NCI-H82 treated with DMSO at 0.1 percent for 48 hours (cell line): ENCODE data around the gene C16orf74.

ENCODE experiments used
- DNase-seq: peaks from one replicate; lab custom pipeline; 2025; ENCODE audit not compliant: unreplicated experiment; lab: John Stamatoyannopoulos, UW

C16orf74 gene

DNA sequence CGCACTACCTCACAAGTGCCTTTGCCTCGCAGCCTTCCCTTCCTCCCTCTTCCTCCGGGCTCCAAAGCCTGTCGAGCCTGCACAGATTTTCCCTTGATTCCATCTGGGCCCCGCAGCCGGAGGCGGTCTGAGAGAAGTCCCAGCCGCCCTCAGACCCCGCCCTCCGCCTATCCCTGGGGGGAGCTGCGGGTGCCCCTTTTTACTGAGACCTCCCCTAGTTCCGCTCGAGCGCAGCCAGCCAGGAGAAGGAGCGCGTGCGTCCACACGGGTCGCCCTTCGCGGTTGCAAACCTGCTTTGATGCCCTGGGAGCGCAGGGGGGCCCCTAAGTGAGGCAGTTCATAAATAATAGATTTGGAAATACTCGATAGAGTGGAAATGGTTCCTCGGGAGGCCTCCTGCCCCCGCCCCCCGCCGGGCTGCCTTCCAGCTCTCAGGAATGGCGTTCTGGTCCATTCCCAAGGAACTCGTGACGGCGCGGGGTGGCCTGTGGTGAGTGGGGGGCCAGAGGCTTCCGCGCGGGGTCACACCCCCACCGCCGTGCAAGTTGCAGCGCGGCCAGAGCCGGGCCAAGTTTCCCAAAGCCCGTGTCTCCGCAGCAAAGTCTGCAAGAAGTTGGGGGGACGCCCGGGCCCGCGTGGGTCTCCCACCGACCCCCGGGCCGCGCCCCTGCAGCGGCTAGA is 610 bp downstream of the C16orf74 start:
- DNase-seq, result no peak

DNA sequence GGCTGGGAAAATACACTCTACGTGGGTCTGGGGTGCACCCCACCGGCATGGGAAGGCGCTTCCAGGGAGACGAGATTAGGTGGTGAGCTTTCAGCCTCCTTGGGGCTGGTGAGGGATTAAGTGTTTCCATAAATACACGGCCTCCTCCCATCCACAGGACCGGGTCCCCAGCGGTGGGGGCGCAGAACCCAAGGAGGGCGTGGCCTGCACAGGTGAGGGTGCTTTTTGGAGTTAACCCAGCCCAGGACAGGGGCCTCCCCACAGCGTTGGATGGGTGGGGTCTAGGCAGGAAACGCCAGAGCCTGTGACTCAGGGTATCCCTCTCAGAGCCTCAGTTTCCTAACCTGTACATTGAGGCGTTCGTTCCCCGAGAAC is 1.1 kb downstream of the C16orf74 start:
- DNase-seq, result no peak

DNA sequence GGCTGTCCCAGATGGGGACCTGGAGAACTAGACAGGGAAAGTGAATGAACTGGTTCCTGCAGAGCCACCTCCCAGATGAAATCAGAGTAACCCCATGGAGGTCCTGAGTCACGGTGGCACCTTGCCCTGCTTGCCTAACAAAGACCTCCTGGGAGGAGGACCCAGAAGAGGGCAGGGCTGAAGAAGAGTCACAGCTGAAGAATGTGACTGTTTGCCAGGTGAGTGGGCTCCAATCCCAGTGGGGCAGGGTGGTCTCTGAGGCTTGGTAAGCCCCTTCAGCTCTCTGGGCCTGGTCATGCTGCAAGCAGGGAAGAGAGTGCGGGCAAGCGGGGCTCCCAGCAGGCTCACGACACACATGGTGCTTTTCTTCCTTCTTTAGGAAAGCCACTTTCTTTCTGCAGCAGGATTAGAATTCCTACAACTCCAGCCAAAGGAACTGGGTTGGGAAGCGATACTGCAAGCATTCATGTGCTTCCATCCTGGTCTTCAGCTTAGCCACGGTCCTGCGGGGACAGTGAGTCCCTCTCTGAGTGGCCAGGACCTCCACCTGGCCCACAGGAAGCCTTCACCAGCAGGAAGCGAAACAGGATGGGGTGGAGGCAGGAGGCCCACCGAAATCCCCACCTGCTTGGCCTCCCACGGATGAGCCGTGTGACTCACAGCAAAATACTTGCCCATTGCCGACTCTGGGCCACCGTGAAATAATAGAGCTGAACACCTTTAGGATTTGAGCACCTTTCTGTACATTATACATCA is 4.3 kb downstream of the C16orf74 start:
- DNase-seq, result no peak

DNA sequence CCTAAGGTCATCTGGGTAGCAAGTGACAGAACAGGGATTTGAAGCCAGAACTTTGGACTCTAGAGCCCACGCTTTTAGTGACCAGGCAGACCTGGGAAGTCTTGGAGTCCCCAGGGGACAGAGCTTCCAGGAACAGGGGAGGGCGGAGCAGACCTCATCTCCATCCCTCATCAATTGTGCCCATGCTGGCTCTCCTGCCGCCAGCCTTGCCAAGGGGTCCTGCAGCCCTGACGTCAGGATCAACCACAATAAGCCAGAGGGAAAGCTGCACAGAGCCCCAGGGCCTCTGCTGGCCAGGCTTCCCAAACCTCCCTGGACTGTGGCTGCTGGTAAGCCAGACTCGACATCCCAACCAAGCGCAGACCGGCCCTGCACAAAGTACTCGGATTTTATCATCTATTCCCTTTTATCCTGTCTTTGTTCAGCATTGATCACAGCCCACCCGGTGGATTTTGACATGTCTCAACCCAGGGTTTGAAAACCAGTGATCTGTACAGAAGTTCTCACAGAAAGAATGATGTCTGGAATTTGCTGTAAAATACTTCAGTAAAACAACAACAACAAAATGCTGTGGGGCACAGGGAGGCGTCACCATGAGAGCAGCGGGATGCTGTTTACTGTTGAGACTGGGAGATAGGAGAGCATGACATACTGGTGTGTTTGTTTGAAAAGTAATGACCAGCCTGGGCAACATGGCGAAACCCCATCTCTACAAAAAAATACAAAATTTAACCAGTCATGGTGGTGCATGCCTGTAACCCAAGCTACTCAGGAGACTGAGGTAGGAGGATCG is 11.8 kb downstream of the C16orf74 start:
- no peak for DNase-seq

DNA sequence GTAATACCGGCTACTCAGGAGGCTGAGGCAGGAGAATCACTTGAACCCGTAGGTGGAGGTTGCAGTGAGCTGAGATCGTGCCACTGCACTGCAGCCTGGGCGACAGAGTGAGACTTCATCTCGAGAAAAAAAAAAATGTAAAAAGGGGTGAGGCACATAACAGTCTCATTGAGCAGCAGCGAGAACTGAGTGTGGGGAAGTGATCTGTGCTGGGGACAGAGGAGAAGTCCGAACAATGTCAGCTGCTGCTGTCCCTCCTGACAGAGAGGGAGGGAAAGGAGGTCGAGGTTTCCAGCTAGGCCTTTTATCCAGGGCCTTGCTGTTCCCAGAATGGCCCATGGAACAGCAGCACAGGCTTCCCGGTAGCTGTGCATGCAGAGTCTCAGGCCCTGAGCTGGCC is 14.0 kb downstream of the C16orf74 start:
- DNase-seq, result no peak

DNA sequence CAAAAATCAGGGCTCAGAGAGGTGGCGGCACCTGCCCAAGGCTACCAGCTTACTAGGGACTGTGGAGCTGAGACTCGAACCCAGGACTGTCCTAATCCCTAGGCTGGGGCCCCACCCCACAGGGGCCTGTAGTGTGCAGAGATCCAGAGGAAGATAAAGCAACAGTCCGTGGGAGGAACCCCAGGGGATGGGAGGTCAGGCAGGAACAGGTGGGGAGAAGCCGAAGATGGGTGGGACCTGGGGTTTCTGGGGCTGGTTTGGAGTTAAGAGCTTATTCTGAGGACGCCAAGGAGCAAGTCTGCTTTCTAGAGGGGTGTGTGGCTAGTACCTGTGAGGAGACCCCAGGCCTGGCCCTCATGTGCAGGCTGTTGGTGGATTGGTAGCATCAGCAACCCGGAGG is 14.9 kb downstream of the C16orf74 start:
- no peak for DNase-seq

DNA sequence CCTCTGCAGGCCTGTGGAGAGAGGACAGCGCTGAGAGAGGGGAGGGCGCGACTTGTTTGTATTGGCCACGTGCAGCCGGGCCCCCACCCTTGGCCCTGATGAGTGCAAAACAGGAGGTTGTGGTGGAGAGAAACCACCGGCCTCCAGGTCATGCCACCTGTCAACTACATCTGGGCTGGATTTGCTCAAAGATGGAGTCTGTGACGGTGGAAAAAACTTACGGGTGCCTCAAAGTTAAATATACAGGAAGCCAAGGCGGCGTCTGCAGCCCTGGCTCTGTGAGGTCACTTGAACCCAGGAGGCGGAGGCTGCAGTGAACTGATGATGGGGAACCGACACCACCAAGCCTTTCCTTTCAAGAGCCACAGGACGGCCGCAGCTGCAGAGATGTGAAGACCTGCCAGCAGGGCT is 15.7 kb downstream of the C16orf74 start:
- no peak for DNase-seq

DNA sequence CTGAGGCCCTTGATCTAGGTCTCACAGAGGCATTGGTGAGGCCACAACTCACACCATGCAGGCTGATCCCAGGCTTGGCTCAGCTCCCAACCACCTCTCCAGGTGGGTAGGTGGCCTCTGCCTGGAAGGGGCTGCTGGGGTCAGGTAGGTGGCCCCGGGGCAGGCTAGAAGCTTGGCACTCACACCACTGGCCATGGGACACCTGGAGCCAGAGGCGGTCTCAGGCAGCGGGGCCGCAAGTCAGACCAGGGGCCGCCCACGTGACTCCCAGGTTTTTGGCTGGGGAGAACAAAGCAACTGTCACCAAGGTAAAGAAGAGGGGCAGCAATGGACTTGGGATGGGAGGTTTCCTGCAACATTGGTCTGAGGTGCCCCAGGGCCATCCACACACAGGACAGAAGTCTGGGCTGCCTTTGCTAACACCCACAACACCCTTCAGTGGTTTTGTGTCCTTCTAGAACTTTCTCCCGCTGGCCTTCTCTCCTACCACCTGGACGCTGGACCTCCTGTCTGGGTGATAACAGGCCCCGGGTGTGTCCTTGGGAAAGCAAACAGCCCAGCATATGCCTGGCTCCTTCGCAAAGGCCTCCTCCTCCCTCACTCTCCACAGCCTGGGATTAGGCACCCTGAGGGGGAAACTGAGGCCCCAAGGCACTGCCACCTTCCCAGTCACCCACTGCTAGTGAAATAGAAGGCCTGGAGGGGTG is 16.4 kb downstream of the C16orf74 start:
- no peak for DNase-seq

DNA sequence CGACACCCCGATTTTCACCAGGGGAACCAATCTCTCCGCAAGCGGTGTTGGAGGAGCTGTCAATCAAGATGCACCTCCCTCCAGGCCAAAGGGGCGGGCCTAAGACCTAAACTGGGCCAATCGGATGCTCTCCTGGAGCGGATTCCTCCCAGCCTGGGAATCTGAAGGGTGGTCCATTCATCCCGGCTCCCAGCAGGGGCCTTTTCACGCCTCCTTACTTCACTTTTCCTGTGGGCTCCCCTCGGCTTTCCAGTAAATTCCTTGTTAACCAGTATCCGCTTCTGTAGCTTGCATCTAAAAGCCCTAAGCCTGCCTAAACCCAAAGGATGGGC is 17.1 kb downstream of the C16orf74 start:
- DNase-seq, result no peak

DNA sequence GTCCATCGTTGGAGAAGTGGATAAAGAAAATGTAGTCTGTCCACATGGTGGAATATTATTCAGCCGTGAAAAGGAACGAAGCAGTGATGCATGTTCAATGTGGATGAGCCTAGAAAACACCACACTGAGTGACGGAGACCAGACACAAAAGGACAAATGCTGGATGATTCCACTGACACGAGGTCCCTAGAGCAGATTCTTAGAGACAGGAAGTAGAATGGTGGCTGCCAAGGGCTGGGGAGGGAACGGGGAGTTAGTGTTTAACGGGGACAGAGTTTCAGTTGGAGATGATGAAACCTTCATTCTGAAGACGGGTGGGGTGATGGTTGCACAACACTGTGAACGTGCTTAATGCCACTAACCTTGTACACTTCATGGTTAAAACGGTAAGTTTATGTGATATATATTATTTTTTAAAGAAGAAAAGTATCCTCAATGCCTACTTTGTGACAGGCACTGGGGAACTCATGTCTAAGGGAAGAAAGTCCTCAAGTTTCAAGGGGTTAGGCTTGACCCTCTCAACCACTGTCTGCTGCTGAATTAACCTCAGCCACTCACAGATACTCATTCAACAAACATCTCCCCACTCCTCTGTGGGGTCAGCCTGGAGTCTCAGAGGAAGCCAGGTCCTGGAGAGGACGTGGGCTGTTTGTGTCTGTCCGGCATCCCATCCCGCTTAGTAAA is 17.6 kb downstream of the C16orf74 start:
- no peak for DNase-seq

DNA sequence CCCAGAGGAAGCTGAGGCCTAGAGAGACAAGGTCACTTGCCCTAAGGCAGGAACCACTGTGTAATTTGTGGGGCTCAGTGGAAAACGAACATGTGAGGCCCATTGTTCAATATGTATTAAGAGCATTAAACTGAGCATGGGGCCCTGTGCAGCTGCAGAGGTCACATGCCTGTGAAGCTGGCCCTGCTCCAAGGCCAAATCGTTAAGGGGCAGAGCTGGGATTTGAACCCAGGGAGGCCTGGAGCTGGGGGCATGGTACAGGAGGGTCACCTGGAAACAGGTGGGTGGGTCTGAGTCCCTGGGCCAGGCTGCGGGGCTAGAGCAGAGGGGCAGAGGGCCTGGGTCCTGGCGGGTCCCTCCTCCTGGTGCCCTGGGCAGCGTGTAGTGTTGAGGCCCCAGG is 19.7 kb downstream of the C16orf74 start:
- peak; percentile 16 for DNase-seq

DNA sequence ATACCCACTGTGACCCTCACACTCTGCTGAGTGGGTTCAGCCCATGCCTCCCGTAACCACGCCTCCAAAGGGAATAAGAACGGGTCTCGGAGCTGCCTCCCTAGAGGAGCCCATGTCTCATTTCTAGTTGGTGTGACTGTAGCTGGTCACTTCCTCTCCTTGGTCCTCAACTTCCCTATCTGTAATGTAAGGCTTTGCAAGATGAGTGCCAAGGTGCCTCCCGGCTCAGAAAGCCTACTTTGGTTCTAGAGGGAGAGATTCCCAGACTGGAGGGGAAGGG is 20.8 kb downstream of the C16orf74 start:
- no peak for DNase-seq

DNA sequence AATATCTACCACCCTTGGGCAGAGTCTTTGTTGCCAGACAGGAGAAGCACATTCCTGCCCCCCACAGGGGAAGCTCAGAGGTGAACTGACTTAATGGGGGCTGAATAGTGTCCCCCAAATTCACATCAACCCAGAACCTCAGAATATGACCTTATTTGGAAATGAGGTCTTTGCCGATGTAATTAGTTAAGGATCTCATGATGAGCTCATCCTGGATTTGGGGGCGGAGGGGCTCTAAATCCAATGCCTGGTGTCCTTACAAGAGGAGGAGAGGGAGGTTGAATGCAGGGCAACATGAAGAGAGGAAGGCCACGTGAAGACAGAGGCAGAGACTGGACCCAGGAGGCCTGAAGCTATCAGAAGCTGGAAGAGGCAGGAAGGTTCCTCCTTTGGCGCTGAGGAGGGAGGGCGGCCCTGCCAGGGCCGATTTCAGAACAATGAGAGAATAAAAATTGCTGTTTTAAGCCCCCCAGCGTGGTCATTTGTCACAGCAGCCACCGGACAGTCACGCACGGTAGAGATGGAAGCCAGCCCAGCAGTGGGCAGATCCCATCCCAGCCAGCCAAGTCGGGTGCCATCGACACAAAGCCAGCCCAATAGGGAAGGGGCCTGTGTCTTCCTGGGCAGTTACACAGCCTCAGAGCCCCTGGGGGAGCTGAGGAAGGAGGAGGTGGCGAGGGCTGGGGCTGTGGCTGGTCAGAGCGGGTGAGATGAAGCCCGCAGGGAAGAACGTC is 21.3 kb downstream of the C16orf74 start:
- DNase-seq, result peak; percentile 23

DNA sequence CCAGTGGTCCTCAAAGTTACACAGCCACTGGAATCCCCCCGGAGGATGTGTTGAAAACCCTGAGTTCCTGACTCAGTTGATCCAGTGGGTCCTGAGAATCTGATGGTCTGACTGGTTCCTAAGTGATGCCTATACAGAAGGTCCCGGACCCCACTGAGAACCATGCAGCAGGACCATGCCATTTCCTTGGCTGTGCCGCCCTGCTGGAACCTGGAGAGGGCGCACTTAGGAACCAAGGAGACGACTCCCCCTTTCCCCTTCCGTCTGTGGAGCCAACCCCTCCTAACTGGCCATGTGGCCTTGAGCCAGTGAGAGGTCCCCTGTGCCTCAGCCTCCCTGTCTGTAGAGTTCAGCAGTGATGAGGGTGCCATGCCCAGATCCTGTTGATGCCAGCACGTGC is 22.0 kb downstream of the C16orf74 start:
- DNase-seq, result no peak

DNA sequence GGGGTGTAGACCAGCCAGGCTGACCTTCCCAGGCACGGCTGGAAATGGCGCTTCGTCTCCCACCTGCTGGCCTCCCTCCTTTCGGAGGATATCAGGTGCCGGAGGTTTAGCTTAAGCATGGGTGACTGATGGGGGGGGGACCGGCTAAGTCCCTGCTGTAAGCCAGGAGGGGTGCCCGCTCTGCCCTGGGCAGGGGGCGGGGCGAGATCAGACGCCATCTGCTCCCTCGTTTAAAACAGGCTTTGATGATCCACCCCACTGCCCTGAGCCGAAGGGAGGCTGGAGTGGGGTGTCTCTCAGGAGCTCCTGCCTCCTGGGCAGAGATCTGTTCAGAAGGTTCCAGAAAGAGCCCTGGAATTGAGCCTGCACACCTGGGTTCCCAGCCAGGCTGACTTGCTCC is 26.0 kb downstream of the C16orf74 start:
- DNase-seq, result peak; percentile 88

DNA sequence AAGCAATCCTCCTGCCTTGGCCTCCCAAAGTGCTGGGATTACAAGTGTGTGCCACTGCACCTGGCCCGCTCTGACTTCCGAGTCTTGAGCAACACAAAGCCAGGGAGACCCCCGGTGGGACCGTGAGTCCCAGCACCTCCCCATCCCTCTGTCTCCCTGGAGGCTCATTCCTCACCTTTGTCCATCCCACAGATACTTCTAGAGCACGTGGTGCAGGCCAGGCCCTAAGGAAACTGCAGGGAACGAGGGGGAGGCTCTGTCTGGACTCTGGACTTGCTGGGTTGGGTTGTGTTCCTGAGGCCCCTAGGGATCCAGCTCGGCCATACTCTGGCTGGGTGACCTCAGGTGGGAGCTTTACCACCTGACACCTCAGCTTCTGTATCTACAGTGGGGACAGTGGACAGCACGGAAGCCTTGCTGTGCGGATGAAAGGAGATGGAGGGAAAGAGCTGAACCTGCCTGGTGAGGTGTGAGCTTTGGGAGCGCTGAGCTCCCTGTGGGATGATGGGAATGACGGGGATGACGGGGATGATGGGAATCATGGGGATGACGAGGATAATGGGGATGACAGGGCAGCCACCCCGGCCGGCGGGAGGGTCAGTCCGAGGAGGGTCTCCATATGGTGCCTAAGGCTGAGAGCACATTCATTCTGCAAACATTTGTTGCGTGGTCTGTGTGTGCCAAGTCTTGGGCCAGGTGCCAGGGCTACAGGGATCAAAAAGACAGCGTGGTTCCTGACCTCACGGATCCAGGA is 26.6 kb downstream of the C16orf74 start:
- DNase-seq, result no peak

DNA sequence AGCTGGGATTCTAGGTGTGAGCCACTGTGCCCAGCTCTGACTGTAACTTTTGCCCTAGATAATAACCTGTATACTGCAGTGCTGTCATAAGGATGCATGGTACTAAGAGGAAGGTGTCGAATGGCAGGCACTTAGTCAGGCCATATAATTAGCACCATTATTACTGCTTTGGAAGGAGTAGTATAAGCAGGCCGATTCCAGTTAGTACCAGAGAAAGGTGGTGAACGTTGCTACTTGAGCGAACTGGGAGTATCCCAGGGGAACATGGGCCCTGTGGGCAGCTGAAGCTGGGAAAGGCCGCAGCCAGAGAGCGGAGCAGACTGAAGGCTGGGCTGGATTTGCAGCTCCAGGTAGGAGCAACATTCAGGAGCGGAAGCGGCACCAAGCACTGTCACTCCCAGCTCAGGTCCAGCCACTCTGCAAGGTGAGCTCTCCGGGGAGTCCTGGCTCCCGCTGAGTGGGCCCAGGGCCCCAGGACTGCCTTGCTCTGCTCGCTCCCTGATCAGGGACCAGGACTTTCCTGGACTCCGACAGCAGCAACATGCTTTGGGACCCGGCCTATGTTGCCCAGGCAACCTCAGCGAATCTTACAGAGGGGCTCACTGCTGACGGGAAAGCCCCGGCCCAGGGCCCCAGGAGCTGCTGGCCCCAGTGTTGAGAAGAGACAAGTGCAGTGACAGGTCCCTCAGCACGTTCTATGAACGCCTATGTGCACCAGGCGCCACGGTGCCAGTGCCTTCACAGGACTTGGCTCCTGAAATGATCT is 28.6 kb downstream of the C16orf74 start:
- DNase-seq, result no peak

DNA sequence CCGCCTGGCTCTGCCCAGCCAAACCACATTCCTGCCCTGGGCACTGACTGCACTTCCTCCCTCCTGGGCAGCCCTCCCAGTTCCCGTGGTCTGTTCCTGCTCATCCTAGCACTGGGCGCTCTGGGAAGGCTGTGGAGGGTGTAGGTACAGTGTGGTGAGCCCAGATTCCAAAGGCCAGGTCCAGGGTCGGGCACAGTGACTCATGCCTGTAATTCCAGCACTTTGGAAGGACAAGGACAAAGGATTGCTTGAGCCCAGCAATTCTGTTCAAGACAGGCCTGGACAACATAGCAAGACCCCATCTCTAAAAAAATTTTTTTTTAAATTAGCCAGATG is 30.6 kb downstream of the C16orf74 start:
- DNase-seq, result no peak

DNA sequence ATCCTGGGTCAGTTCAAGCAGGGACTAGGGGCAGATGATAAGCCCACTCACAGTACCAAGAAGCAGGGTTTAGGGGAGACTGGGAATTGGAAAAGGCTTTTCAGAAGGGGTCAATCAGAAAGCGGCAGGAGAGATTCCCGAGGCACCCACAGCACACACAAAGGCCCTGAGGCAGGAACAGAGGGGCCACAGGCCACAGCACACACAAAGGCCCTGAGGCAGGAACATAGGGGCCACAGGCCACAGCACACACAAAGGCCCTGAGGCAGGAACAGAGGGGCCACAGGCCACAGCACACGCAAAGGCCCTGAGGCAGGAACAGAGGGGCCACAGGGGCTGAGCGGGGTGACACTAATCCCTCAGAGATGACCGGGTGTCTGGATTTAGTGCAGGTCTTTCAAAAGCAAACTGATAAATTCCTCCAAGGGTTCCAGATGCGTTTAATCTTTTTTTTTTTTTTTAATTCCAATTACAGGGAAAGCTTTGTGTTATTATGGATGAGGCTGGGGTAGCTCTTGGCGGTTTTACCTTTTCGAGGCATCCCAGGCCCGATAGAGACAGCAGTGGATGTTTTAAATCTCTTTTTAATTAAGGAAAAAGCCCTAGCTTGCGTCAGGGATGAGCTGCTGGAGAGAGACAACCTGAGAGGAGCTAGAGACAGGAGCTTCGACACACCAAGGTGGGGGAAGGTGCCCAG is 31.1 kb downstream of the C16orf74 start:
- DNase-seq, result peak; percentile 10
